Nephron progenitor cell (in vitro differentiated cells): ENCODE data around the gene TRDN.
A peak's percentile ranks its signal among the peaks of the same experiment; 100 is the strongest.

Source experiments
- DNase-seq: peaks from one replicate; pipeline ENCODE4 v3.0.0; 2021
- H3K27ac Mint-ChIP-seq: 2 replicates; pipeline ENCODE4 v1.8.0; 2021; ENCODE audit warnings: mild to moderate bottlenecking, moderate library complexity, mixed read lengths
- H3K27me3 Mint-ChIP-seq: 2 replicates; pipeline ENCODE4 v1.8.0; 2021; ENCODE audit warnings: mild to moderate bottlenecking, low read depth, mixed read lengths; ENCODE audit not compliant: poor library complexity
- H3K36me3 Mint-ChIP-seq: 2 replicates; pipeline ENCODE4 v1.8.0; 2021; ENCODE audit warnings: low read depth, mixed read lengths
- H3K4me1 Mint-ChIP-seq: 2 replicates; pipeline ENCODE4 v1.8.0; 2021; ENCODE audit warnings: mixed read lengths
- H3K4me3 Mint-ChIP-seq: 2 replicates; pipeline ENCODE4 v1.8.0; 2021; ENCODE audit warnings: mild to moderate bottlenecking, moderate library complexity, mixed read lengths
- H3K9me3 Mint-ChIP-seq: 2 replicates; pipeline ENCODE4 v1.8.0; 2021; ENCODE audit warnings: mild to moderate bottlenecking, moderate library complexity, mixed read lengths
- CTCF ChIP-seq: fragments of 200-600 bp; sonication (generic); IDR thresholded peaks from 2 replicates; pipeline ENCODE4 v1.5.0; 2021; ENCODE audit warnings: antibody characterized with exemption

Gene TRDN

GRCh38 chr6:123541462-123541861, 95.3 kb downstream of the TRDN start:
- TF ChIP-seq CTCF, result no peak
- H3K27ac Mint-ChIP-seq, result peak overlapping the region; percentile 21
- no peaks in the 10 kb centered on the region for H3K4me1 Mint-ChIP-seq
- no peak overlapping the region for H3K4me3 Mint-ChIP-seq
- no peak for DNase-seq
- H3K9me3 Mint-ChIP-seq, result no peaks in the 10 kb centered on the region
- peaks cover 4% of the 10 kb centered on the region for H3K27me3 Mint-ChIP-seq
- H3K36me3 Mint-ChIP-seq, result no peaks in the 10 kb centered on the region

GRCh38 chr6:123533862-123534648, 102.7 kb downstream of the TRDN start:
- no peaks in the 10 kb centered on the region for H3K27me3 Mint-ChIP-seq
- TF ChIP-seq CTCF, result no peak
- H3K4me1 Mint-ChIP-seq, result peaks cover 5% of the 10 kb centered on the region
- no peak for DNase-seq
- no peak overlapping the region for H3K27ac Mint-ChIP-seq
- H3K4me3 Mint-ChIP-seq, result no peak overlapping the region
- H3K9me3 Mint-ChIP-seq, result no peaks in the 10 kb centered on the region
- no peaks in the 10 kb centered on the region for H3K36me3 Mint-ChIP-seq

GRCh38 chr6:123529843-123530242, 106.9 kb downstream of the TRDN start:
- Mint-ChIP-seq H3K27me3 (no peaks in the 10 kb centered on the region), H3K36me3 (no peaks in the 10 kb centered on the region), H3K27ac (no peak overlapping the region), H3K9me3 (no peaks in the 10 kb centered on the region), H3K4me1 (peaks cover 7% of the 10 kb centered on the region), H3K4me3 (no peak overlapping the region)
- TF ChIP-seq CTCF, result no peak
- DNase-seq, result no peak

GRCh38 chr6:123529058-123529457, 107.7 kb downstream of the TRDN start:
- H3K4me3 Mint-ChIP-seq, result no peak overlapping the region
- TF ChIP-seq CTCF, result no peak
- no peaks in the 10 kb centered on the region for H3K36me3 Mint-ChIP-seq
- no peak overlapping the region for H3K27ac Mint-ChIP-seq
- no peaks in the 10 kb centered on the region for H3K9me3 Mint-ChIP-seq
- H3K4me1 Mint-ChIP-seq, result peaks cover 7% of the 10 kb centered on the region
- no peaks in the 10 kb centered on the region for H3K27me3 Mint-ChIP-seq
- DNase-seq, result no peak

GRCh38 chr6:123527406-123527805, 109.3 kb downstream of the TRDN start:
- Mint-ChIP-seq H3K27me3 (no peaks in the 10 kb centered on the region), H3K4me3 (no peak overlapping the region), H3K36me3 (no peaks in the 10 kb centered on the region), H3K9me3 (no peaks in the 10 kb centered on the region), H3K27ac (no peak overlapping the region), H3K4me1 (peaks cover 7% of the 10 kb centered on the region)
- TF ChIP-seq CTCF, result no peak
- DNase-seq, result no peak

- no peak for DNase-seq
- no peaks in the 10 kb centered on the region for H3K36me3 Mint-ChIP-seq
- no peaks in the 10 kb centered on the region for H3K27me3 Mint-ChIP-seq
- no peak overlapping the region for H3K4me3 Mint-ChIP-seq
- no peaks in the 10 kb centered on the region for H3K9me3 Mint-ChIP-seq
- no peak overlapping the region for H3K27ac Mint-ChIP-seq
- H3K4me1 Mint-ChIP-seq, result peaks cover 7% of the 10 kb centered on the region
- no peak for TF ChIP-seq CTCF
Measured at GRCh38 chr6:123526128-123526527, 110.6 kb downstream of the TRDN start.
